GM12865 (cell line): ENCODE data around the gene KRTAP10-5.
"Not testable (repeated sequence)": the region's sequence is repeated elsewhere in the genome, so short reads cannot be mapped to it uniquely, and the experiment has no call there.

Experiments
- DNase-seq: peaks from one replicate; pipeline ENCODE4 v3.0.0; 2010; ENCODE audit warnings: low read depth
- H3K4me3 ChIP-seq: 2 replicates; pipeline ENCODE4 v1.5.1; 2011; ENCODE audit warnings: mild to moderate bottlenecking, low read depth, low read length, control low read depth
- CTCF ChIP-seq: IDR thresholded peaks from 2 replicates; pipeline ENCODE4 v1.5.1; 2011; ENCODE audit warnings: low read length, control low read depth, low read depth, inconsistent platforms; ENCODE audit not compliant: insufficient read depth; ENCODE audit errors: missing control alignments

Gene KRTAP10-5

GRCh38 chr21:44578371-44579055 lies 1.9 kb downstream of the KRTAP10-5 start:
- H3K4me3 ChIP-seq, result no peak overlapping the region
- no peak for TF ChIP-seq CTCF
- no peak for DNase-seq

GRCh38 chr21:44576025-44576420 lies 4.4 kb downstream of the KRTAP10-5 start:
- no peak for TF ChIP-seq CTCF
- no peak for DNase-seq

GRCh38 chr21:44575307-44576024 lies 4.9 kb downstream of the KRTAP10-5 start:
- no peak overlapping the region for H3K4me3 ChIP-seq
- no peak for TF ChIP-seq CTCF
- no peak for DNase-seq

More at GRCh38 chr21:44576025-44576420, 4.4 kb downstream of the KRTAP10-5 start:
- no peak overlapping the region for H3K4me3 ChIP-seq

GRCh38 chr21:44574457-44575306 lies 5.7 kb downstream of the KRTAP10-5 start:
- H3K4me3 ChIP-seq, result no peak overlapping the region
- DNase-seq, result no peak
- TF ChIP-seq CTCF, result no peak

GRCh38 chr21:44573630-44574456 lies 6.6 kb downstream of the KRTAP10-5 start, which contains the start of gene KRTAP10-4:
KRTAP10-4 (plus strand) TSS chr21:44573729; CDS start chr21:44573759, 30 bp downstream.
- H3K4me3 ChIP-seq, DNase-seq: not testable (repeated sequence)

GRCh38 chr21:44572959-44573583 lies 7.3 kb downstream of the KRTAP10-5 start:
- TF ChIP-seq CTCF, result no peak
- no peak for DNase-seq

More at GRCh38 chr21:44572959-44573583, 7.3 kb downstream of the KRTAP10-5 start:
- H3K4me3 ChIP-seq, result no peak overlapping the region
